Measurements from ENCODE around the gene METTL16. TPM values are rescaled to one million over a fixed set of nuclear protein-coding genes. Genes with fewer than 3 reads are reported as not detected.

Gene METTL16
- total and polyA plus RNA-seq, 12 donors = 9.9 to 31.9 (median 26.5) TPM

- Histone ChIP-seq H3K9me3 (no peaks in the 10 kb centered on the region), H3K27me3 (no peaks in the 10 kb centered on the region), H3K4me1 (peaks cover 0 to 28% (median 14%) of the 10 kb centered on the region in 9 donors), H3K27ac (peak overlapping the region in 1 of 10 donors; percentile 58), H3K4me3 (no peak overlapping the region), H3K36me3 (peaks cover 0 to 64% (median 21%) of the 10 kb centered on the region in 9 donors)
- TF ChIP-seq CTCF (IDR thresholded peaks at IDR 0.05) = no peak
- WGBS, 2 donors = 88 to 89% methylated on average over 11 of the region's 11 CpGs
- DNase-seq = no peak
- intact Hi-C loops (cut with DNase I) = loop anchor here in 6 of 10 donors (2.0 to 10.0 kb wide), 3 partner anchors 31 to 1661 kb away; no protein-coding TSS in a partner anchor
- no peak for ATAC-seq
Measured at GRCh38 chr17:2383628-2384167, 128.0 kb downstream of the METTL16 start.

GRCh38 chr17:2380950-2381649 lies 130.6 kb downstream of the METTL16 start:
- ATAC-seq (no peak), DNase-seq (no peak)
- Histone ChIP-seq H3K4me1 (peaks cover 0 to 28% (median 14%) of the 10 kb centered on the region in 9 donors), H3K27ac (no peak overlapping the region), H3K36me3 (peaks cover 0 to 71% (median 17%) of the 10 kb centered on the region in 9 donors), H3K9me3 (no peaks in the 10 kb centered on the region), H3K27me3 (no peaks in the 10 kb centered on the region), H3K4me3 (no peak overlapping the region)
- 78 to 83% methylated on average over 15 of the region's 15 CpGs for WGBS, 2 donors
- intact Hi-C loops (cut with DNase I) = loop anchor here in 2 of 10 donors (2.0 to 10.0 kb wide), 2 partner anchors 34 to 1664 kb away; no protein-coding TSS in a partner anchor
- TF ChIP-seq CTCF (IDR thresholded peaks at IDR 0.05) = no peak

- peaks cover 0 to 22% (median 14%) of the 10 kb centered on the region in 9 donors for H3K4me1 ChIP-seq
- H3K27me3 ChIP-seq = no peaks in the 10 kb centered on the region
- TF ChIP-seq CTCF (IDR thresholded peaks at IDR 0.05) = no peak
- intact Hi-C loops (cut with DNase I) = loop anchor here in 2 of 10 donors (2.0 to 10.0 kb wide), 2 partner anchors 34 to 1664 kb away; no protein-coding TSS in a partner anchor
- WGBS, 2 donors = 79 to 82% methylated on average over 16 of the region's 16 CpGs
- peak in 1 of 8 donors; percentile 5 for ATAC-seq
- H3K36me3 ChIP-seq = peaks cover 0 to 71% (median 11%) of the 10 kb centered on the region in 9 donors
- no peaks in the 10 kb centered on the region for H3K9me3 ChIP-seq
- H3K27ac ChIP-seq = no peak overlapping the region
- H3K4me3 ChIP-seq = no peak overlapping the region
- no peak for DNase-seq
Measured at GRCh38 chr17:2380226-2380922, 131.3 kb downstream of the METTL16 start.

Data from heart right ventricle (tissue), 16 donors.